Endothelial cell of umbilical vein (primary cell): ENCODE results near the gene GNA12. TPM values are rescaled to one million over a fixed set of nuclear protein-coding genes. Genes with fewer than 3 reads are reported as not detected.

ENCODE experiments used
- BruUV-seq: library from RNA; stranded (reverse); fragments of 400-500 nt; replicated peaks from 2 replicates; lab custom pipeline; 2021; lab: Mats Ljungman, UMichigan
- CTCF ChIA-PET: fragments of 300-600, 350-600 bp; sonication (Branson Sonifier 250); formaldehyde crosslinking; loops from one replicate; lab custom pipeline; 2021; ENCODE audit warnings: antibody characterized with exemption, inconsistent platforms; lab: Charles Lee
- POLR2A ChIA-PET: fragments of 300-600, 350-600 bp; sonication (Branson Sonifier 250); formaldehyde crosslinking; loops from one replicate; lab custom pipeline; 2021; ENCODE audit warnings: antibody characterized with exemption, inconsistent platforms; lab: Charles Lee
- DNase-seq: peaks from one replicate; pipeline ENCODE4 v3.0.0-alpha.2; 2011; ENCODE audit warnings: low read depth, low spot score
- FAIRE-seq: peaks from 2 replicates; lab custom pipeline; 2011; peaks lifted over from hg19 to GRCh38; lab: Jason Lieb, UNC
- H2AFZ ChIP-seq: 2 replicates; pipeline ENCODE4 v1.6.0; 2012; ENCODE audit warnings: low read depth, low read length, control low read depth, inconsistent platforms
- H3K27ac ChIP-seq: 2 replicates; pipeline ENCODE4 v1.5.1; 2011; ENCODE audit warnings: low read depth, mild to moderate bottlenecking, control low read depth, low read length, moderate library complexity; ENCODE audit not compliant: insufficient read depth
- H3K27me3 ChIP-seq, 2 experiments: 2 replicates each; pipeline versions ENCODE4 v1.6.0 to v1.6.1; 2011; ENCODE audit warnings: low read length in 2 of 2, mixed read lengths in 1 of 2; ENCODE audit not compliant: control insufficient read depth in 2 of 2, insufficient read depth in 2 of 2
- H3K36me3 ChIP-seq, 2 experiments: 2 replicates in 1 of 2; 3 replicates in 1 of 2; pipeline ENCODE4 v1.5.1; 2011; ENCODE audit warnings: low read length in 2 of 2, mild to moderate bottlenecking in 1 of 2, moderate library complexity in 1 of 2; ENCODE audit not compliant: control insufficient read depth in 2 of 2, insufficient read depth in 2 of 2; ENCODE audit errors: extremely low read depth in 1 of 2
- H3K4me1 ChIP-seq: 3 replicates; pipeline ENCODE4 v1.5.1; 2011; ENCODE audit warnings: mild to moderate bottlenecking, low read length; ENCODE audit not compliant: control insufficient read depth, insufficient read depth; ENCODE audit errors: extremely low read depth
- H3K4me2 ChIP-seq: 2 replicates; pipeline ENCODE4 v1.6.1; 2011; ENCODE audit warnings: low read length, control low read depth, mixed read lengths; ENCODE audit not compliant: insufficient read depth
- H3K4me3 ChIP-seq, 3 experiments: fragments of 200-600 bp in 1 of 3; sonication (generic), shearing (Covaris generic) in 1 of 3; replicated peaks in 1 of 3; 2 replicates each; pipeline ENCODE4 v1.5.1; 2011 to 2016; ENCODE audit warnings: control low read depth in 3 of 3, low read length in 3 of 3, mild to moderate bottlenecking in 2 of 3, inconsistent platforms in 1 of 3, low read depth in 1 of 3, moderate library complexity in 1 of 3; ENCODE audit not compliant: insufficient read depth in 1 of 3
- H3K79me2 ChIP-seq: 2 replicates; pipeline ENCODE4 v1.6.0; 2012; ENCODE audit warnings: low read length, inconsistent platforms; ENCODE audit not compliant: control insufficient read depth, insufficient read depth
- H3K9ac ChIP-seq: replicated peaks from 2 replicates; pipeline ENCODE3; 2011; ENCODE audit warnings: low read length, control low read depth; ENCODE audit not compliant: insufficient read depth; ENCODE audit errors: extremely low read depth
- H3K9me1 ChIP-seq: replicated peaks from 3 replicates; pipeline ENCODE4 v1.6.0; 2011; ENCODE audit warnings: mild to moderate bottlenecking, low read length; ENCODE audit not compliant: control insufficient read depth, insufficient read depth; ENCODE audit errors: extremely low read depth
- H3K9me3 ChIP-seq: replicated peaks from 2 replicates; pipeline ENCODE4 v1.5.1; 2012; ENCODE audit warnings: low read length, inconsistent platforms; ENCODE audit not compliant: control insufficient read depth, insufficient read depth
- H4K20me1 ChIP-seq: replicated peaks from 2 replicates; pipeline ENCODE3; 2011; ENCODE audit warnings: mild to moderate bottlenecking, low read length; ENCODE audit not compliant: control insufficient read depth, insufficient read depth; ENCODE audit errors: extremely low read depth
- CTCF ChIP-seq, 2 donors: IDR thresholded peaks; 1 replicate in 1 of 2; 2 replicates in 1 of 2; pipeline ENCODE4 v1.5.1; 2011; ENCODE audit warnings: low read length in 2 of 2, mild to moderate bottlenecking in 2 of 2, moderate library complexity in 2 of 2, control low read depth in 1 of 2, inconsistent platforms in 1 of 2, low read depth in 1 of 2; ENCODE audit not compliant: insufficient read depth in 1 of 2; ENCODE audit errors: extremely low read depth in 1 of 2
- EZH2 ChIP-seq: IDR thresholded peaks from 2 replicates; pipeline ENCODE4 v1.6.1; 2012; ENCODE audit warnings: borderline replicate concordance, low read depth, mild to moderate bottlenecking, moderate library complexity, low read length, inconsistent platforms; ENCODE audit not compliant: severe bottlenecking
- FOS ChIP-seq: IDR thresholded peaks from 2 replicates; pipeline ENCODE4 v1.6.1; 2011; ENCODE audit warnings: mild to moderate bottlenecking, low read length, moderate library complexity, borderline replicate concordance; ENCODE audit not compliant: insufficient read depth
- GATA2 ChIP-seq: IDR thresholded peaks from 2 replicates; pipeline ENCODE4 v1.7.0; 2011; ENCODE audit warnings: low read depth, mild to moderate bottlenecking, moderate library complexity, mixed read lengths, low read length; ENCODE audit not compliant: insufficient read length, insufficient read depth
- JUN ChIP-seq: IDR thresholded peaks from 2 replicates; pipeline ENCODE4 v1.6.1; 2011; ENCODE audit warnings: borderline replicate concordance, low read depth; ENCODE audit not compliant: insufficient read length, insufficient read depth
- MAX ChIP-seq: IDR thresholded peaks from 2 replicates; pipeline ENCODE4 v1.6.1; 2011; ENCODE audit not compliant: insufficient read depth, insufficient read length
- MYC ChIP-seq: IDR thresholded peaks from one replicate; pipeline ENCODE4 v1.6.1; 2011; ENCODE audit warnings: mild to moderate bottlenecking, low read depth, low read length
- POLR2A ChIP-seq: IDR thresholded peaks from 2 replicates; pipeline ENCODE4 v1.6.1; 2012; ENCODE audit warnings: low read depth, mild to moderate bottlenecking, control low read depth, low read length
- POLR2AphosphoS5 ChIP-seq: IDR thresholded peaks from 2 replicates; pipeline ENCODE4 v1.6.1; 2012; ENCODE audit warnings: low read depth, mild to moderate bottlenecking, control low read depth, low read length, moderate library complexity; ENCODE audit not compliant: insufficient read depth
- dilution Hi-C: fragments of 300-500 bp; cut with MboI; formaldehyde crosslinking; loops from one replicate; pipeline ENCODE4 v1.15.0; 2019; ENCODE audit warnings: low sequenced_read_pairs; ENCODE audit not compliant: extremely low pct_ligation_motif_present
- intact Hi-C: fragments of 100-400 bp; cut with micrococcal nuclease; formaldehyde crosslinking; loops from one replicate; pipeline ENCODE4 v1.10.0; 2022
- polyA plus RNA-seq, 4 experiments: library from polyadenylated mRNA; depleted of rRNA in 3 of 4; stranded (reverse) in 3 of 4; unstranded in 1 of 4; fragments of >200 nt; gene quantifications; 2 replicates each; pipeline versions ENCODE4 v1.2.1 to v1.2.3, GENCODE V29; 2011 to 2012; ENCODE audit warnings: missing spikeins in 1 of 4
- total RNA-seq: library from RNA; stranded (reverse); gene quantifications from 2 replicates; pipeline ENCODE4 v1.2.3, GENCODE V29; 2021

GNA12 gene
- total and polyA plus RNA-seq, 2 donors (not counting 3 experiments of a cell fraction or from before 2014, with no cell fraction given): 63.0 to 75.1 TPM

GRCh38 chr7:2821161-2821841 lies 22.8 kb downstream of the GNA12 start:
- BruUV-seq: TSS peak; percentile 61
- H2AFZ ChIP-seq: no peak overlapping the region
- no peaks in the 10 kb centered on the region for H4K20me1 ChIP-seq
- H3K36me3 ChIP-seq: no peaks in the 10 kb centered on the region
- peak overlapping the region; percentile 43 for H3K9ac ChIP-seq
- H3K27ac ChIP-seq: peak overlapping the region; percentile 83
- CTCF ChIA-PET: interaction anchor here (0.6 to 2.3 kb wide), 8 partner anchors 9 to 111 kb away, joined by 3 to 10 read pairs (median 4); no protein-coding TSS in a partner anchor
- no peak for TF ChIP-seq MYC
- no peak for TF ChIP-seq POLR2A
- TF ChIP-seq POLR2AphosphoS5: no peak
- TF ChIP-seq MAX: no peak
- TF ChIP-seq EZH2: no peak
- TF ChIP-seq GATA2: no peak
- no peak for TF ChIP-seq CTCF (IDR thresholded peaks at IDR 0.05; ENCODE audit: extremely low read depth in 1 of 2, insufficient read depth in 1 of 2, low read depth in 1 of 2, low read length in 2 of 2)
- TF ChIP-seq JUN: no peak
- no peak for TF ChIP-seq FOS
- FAIRE-seq (no peak), DNase-seq (peak; percentile 67)
- H3K4me2 ChIP-seq: peak overlapping the region; percentile 26
- H3K27me3 ChIP-seq: no peaks in the 10 kb centered on the region
- dilution Hi-C loops: no loop called here
- H3K9me3 ChIP-seq: no peaks in the 10 kb centered on the region
- peaks cover 53% of the 10 kb centered on the region for H3K79me2 ChIP-seq
- no peak overlapping the region for H3K4me3 ChIP-seq
- H3K9me1 ChIP-seq: no peaks in the 10 kb centered on the region
- POLR2A ChIA-PET: interaction anchor here (1.3 kb wide), 1 partner anchor 63 kb away, joined by 4 read pairs; no protein-coding TSS in a partner anchor
- H3K4me1 ChIP-seq: peaks cover 22% of the 10 kb centered on the region
- intact Hi-C loops: loop anchor here (1.0 to 5.0 kb wide), 6 partner anchors 16 to 104 kb away; no protein-coding TSS in a partner anchor
